GM21447 (cell line): ENCODE data around the gene TMEM267.
"Not testable (repeated sequence)": the region's sequence is repeated elsewhere in the genome, so short reads cannot be mapped to it uniquely, and the experiment has no call there.

Experiments used
- ATAC-seq: cut with Tn5 transposase; IDR thresholded peaks from one replicate; pipeline ENCODE4 v1.9.1; 2021; ENCODE audit not compliant: unreplicated experiment

Gene TMEM267, protein sequence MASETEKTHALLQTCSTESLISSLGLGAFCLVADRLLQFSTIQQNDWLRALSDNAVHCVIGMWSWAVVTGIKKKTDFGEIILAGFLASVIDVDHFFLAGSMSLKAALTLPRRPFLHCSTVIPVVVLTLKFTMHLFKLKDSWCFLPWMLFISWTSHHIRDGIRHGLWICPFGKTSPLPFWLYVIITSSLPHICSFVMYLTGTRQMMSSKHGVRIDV

DNA sequence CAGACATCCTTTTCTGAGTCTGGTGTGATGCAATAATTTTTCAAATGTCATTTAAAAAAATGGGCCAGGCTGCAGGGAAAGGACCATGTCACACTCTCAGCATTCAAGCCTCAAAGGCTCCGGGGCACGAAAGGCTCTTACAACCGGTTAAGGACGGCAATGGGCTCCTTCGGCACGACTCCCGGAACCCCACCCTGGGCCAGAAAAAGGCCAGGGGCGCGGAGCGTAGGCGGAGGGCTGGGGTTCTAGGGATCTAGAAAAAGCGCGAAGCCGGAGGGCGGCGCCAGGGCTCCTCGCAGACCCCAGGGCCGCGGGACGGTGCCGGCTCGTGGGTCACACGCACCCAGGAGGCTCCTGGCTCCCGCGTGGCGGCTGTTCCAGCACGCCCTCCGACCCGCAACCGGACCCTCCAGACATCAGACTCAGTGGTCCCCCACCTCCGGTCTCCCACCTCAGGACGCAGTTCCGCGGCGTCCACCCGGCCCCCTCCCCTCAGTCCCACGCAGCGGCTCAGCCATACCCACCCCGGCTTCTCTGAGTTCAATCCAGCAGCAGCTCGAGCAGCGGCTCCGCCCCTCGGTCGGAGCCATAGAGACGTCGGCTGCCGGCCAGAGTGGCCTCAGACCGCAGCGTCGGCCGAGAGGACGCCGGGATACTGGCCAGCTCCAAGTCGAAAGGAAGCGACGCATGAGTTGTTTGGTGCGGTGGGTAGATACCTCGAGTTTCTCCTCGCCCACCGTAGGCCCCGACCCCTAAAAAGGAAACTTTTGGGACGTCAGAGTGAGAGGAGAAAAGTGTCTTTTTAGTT lies at the start of gene TMEM267:
TMEM267 (minus strand) TSS at position 568 of the 808 bp plus-strand sequence. CDS start 29,896 bp downstream, outside the sequence.
- ATAC-seq: peak; percentile 86

DNA sequence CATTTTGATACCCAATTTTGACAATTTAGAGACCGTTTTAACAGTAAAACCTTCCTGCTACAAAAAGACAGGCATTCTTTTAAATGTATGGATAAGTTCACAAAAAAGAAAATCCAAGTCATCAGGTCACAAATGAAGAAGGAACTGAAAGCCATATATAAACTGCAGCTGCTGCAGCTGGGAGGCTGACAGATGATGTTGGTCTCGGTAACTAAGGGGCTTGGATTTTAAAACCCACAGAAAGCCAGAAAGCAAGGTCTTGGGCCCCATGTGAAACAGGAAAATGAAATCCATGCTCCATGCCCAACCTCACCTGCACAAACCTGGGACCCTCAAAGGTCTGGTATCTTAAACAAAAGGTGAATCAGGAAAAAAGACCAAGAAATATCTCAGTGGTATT lies 47.0 kb upstream of the TMEM267 start:
- ATAC-seq: peak; percentile 61

DNA sequence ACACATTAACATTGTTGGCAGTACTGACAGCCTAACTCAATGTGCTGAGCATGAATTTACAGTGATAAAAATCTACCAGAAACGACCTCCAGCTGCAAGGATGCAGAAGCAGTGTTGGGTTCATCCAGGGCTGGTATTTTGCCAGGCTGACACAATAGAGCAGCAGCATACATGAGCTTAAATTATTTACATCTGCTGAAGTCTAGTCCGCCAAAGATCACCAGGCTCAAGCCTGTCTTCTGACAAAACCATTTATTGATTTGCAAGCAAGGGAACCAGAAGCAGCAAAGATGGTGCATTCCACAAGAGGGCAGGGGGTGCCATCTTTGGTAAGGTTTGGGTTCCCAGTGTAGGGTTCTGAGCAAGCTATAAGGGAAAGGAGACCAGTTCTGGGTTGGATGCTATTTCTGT lies 40.0 kb upstream of the TMEM267 start:
- ATAC-seq: no peak

DNA sequence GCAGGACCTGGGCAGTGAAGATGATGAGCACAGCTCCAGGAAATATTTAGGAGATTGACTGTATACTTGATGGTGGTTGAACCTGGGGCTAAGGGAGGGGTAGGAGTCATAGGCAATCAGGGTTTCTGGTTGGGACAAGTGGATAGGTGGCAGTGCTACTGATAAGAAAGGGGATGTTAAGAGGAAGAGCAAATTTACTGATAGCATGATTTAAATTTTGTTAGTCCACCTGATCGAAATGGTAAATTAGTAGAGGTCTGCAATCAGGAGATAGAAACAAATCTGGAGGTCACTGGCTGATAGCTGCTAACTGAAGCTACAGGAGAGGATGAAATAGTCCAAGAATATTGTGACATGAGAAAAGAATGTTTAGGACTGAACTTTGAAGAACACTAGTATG lies 37.0 kb upstream of the TMEM267 start:
- ATAC-seq: no peak

DNA sequence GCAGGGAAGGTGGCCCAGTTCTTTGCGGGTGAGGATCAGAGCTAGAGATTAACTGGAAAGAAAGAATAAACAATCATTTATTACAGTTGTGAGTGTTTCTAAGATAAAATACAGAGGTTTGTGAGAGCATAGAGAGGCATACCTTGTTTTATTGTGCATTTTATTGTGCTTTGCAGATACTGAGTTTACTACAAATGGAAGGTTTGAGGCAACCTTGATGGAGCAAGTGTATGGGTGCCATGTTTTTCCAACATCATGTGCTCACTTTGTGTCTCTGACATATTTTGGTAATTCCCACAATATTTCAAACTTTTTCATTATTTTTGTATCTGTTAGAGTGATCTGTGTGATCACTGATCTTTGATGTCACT lies 32.0 kb upstream of the TMEM267 start:
- ATAC-seq: no peak

DNA sequence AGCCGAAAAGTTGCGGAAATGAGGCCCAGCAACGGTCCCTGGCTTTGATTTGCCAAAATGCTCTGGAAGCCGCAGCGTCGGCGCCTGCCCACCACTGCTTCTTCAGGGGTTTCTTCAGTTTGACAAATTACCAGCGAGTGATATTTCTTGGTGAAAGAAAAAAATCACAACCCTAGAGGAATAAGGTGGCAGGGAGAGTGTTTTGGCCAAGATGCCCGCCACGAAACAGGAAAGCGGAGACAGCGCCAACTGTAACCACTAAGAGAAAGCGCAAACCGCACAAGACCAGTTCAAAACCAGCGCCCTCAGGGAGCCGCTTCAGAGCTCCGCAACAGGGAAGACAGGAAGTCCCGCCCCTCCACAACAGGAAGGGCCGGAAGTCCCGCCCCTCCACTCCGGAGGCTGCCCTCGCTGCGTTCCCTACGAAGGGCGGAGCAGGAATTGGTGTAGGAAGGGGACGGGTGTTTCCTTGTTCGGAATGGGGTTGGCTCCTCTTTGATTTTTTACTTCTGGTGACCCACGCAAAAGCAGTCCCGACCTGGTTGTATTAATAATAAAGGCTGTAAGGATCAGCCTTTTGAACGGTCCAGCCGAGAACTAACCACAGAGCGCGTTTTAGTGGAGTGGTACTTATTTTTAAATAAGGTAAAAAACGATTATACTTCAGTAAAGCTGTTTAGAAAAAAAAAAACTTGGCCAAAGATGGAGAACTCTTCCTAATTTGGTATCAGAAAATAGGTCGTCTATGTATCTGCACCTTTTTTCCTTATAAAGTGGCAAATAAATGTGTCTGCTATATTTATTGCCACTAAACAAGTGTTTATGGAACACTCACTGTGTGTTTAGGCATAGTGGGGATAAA lies 31.4 kb upstream of the TMEM267 start, which contains the start of gene C5orf34:
C5orf34 (minus strand) TSS at position 333 of the 862 bp plus-strand sequence. CDS start 5,809 bp downstream, outside the sequence.
- ATAC-seq: peak; percentile 98

DNA sequence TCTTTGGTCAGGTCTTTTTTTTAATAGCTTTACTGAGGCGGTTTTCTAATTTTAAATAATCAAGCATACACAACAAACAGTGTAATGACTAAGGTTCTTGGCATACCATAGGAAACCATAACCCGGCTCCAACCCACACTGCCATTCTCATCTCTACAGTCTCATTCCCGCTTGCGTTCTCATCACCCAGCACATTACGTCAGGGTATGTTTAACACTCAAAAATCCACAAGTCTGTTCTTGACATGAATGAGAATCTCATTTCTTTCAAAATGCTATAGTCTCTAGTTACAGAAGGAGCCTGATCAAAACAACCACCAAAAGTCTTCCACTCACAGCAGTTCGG lies 30.8 kb upstream of the TMEM267 start:
- peak; percentile 33 for ATAC-seq

DNA sequence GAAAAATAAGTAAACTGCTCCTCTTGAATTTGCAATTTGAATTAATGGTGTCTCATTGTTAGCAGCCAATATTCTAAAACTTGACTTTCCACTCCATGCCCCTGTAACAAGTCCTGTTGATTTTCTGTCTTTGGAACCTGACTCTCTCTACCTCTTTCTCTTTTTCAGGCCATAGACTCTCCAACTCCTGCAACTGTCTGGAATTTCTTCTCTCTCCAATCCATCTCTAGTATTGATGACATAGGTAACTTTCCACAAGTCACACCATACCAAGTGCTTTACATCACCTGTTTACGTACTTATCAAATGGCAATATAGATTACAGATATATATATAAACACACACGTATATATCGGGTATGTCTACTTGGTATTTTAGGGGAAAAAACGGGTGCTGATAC lies 30.4 kb upstream of the TMEM267 start:
- no peak for ATAC-seq

DNA sequence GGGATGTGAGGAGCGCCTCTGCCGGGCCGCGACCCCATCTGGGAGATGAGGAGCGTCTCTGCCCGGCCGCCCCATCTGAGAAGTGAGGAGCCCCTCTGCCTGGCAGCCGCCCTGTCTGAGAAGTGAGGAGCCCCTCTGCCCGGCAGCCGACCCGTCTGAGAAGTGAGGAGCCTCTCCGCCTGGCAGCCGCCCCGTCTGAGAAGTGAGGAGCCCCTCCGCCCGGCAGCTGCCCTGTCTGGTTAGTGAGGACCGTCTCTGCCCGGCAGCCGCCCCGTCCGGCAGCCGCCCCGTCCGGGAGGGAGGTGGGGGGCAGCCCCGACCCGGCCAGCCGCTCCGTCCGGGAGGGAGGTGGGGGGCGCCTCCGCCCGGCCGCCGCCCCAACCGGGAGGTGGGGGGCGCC lies 27.4 kb upstream of the TMEM267 start:
- not testable (repeated sequence) for ATAC-seq

DNA sequence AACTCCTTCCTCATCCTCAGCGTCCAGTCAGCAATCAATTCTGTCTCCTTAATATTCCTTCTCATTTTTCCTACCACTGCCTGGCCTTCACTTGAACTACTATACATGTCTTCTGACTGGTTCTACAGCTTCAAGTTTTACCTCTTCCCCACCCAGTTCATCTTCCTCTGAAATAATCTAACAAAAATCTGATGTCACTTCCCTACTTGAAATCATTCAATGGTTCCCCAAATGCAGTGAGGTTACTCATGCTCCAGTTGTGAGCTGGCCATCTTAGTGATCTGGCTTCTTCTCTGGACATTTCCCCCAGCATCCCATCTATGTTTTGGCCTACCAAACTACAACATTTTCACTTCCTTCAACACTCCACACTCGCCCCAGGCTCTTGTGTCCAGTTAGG lies 14.9 kb upstream of the TMEM267 start:
- ATAC-seq: no peak

DNA sequence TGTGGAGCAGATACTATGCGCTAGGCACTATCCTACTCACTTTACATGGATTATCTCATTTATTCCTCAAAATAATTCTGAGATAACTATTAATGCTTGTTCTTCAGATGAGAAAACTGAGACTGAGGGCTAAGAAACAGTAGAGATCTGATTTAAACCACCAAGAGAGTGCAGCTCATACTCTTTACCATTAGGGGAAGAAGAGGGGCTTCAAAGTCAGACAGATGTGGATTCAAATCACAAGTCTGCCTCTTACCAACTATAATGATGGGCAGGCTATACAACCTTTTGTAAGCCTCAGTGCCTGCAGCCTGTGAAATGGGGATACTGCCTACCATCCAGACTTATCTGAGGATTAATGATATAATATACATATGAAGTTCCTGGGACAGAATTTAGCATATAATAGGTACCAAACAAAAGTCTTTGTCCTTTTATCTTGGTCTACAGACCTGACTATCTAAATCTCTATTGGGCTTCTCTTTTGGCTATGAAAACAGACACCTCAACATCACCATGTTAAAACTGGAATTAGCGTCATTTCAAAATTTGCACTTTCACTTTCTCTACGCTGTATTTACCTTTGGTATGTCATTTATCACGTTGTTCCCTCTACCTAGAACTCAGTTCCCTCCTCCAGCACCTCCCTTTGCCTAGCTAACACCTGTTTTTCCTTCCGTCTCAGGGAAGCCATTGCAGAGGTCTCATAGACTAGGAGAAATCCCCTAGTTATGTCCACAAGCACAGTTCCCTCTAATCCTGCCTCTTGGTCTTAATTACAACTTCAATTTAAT lies 13.8 kb upstream of the TMEM267 start:
- no peak for ATAC-seq

DNA sequence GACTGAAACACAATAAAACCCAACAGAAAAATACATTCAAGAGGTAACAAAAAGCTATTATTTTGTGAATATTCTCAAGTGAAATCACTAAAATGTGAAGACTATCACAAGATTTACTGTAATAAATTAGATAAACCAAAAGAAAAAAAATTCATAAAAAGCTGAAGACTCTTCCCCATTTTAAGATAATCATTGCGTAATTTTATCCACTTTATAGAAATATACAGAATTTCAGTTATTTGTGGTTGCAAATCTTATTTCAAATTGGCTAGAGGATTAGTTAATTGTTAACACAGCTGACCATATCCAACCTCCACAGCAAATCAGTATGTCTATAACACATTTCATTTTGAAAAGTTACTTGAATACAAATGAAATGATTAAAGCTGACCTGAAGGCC lies 7.7 kb upstream of the TMEM267 start:
- no peak for ATAC-seq

DNA sequence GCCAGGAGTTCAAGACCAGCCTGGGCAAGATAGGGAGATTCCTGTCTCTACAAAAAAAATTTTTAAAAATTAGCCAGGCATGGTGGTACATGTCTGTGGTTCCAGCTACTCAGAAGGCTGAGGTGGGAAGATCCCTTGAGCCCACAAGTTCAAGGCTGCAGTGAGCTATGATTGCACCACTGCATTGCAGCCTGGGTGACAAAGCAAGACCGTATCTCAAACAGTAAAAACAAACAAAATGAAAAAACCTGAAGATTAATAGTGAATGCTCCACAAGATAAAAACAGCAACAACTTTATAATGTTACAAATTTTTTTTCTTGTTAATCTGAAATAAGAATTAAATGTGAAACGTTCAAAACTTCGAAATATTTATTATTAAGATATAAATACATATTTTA lies 2.7 kb upstream of the TMEM267 start:
- no peak for ATAC-seq

DNA sequence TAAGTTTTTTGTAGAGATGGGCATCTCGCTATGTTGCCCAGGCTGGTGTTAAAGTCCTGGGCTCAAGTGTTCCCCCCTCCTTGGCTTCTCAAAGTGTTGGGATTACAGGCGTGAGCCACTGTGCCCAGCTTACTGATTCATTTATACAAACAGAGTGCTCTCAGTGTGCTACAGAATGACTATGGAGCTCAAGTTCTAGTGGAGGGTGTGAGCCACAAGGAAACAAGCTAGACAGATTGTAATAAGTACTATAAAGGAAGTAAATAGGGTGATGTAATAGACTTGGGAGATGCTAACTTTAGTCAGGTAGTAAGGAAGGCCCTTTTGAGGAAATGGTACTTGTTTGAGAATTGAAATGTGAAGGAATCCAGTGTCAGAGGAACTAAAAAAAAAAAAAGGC lies 1.7 kb upstream of the TMEM267 start:
- no peak for ATAC-seq

DNA sequence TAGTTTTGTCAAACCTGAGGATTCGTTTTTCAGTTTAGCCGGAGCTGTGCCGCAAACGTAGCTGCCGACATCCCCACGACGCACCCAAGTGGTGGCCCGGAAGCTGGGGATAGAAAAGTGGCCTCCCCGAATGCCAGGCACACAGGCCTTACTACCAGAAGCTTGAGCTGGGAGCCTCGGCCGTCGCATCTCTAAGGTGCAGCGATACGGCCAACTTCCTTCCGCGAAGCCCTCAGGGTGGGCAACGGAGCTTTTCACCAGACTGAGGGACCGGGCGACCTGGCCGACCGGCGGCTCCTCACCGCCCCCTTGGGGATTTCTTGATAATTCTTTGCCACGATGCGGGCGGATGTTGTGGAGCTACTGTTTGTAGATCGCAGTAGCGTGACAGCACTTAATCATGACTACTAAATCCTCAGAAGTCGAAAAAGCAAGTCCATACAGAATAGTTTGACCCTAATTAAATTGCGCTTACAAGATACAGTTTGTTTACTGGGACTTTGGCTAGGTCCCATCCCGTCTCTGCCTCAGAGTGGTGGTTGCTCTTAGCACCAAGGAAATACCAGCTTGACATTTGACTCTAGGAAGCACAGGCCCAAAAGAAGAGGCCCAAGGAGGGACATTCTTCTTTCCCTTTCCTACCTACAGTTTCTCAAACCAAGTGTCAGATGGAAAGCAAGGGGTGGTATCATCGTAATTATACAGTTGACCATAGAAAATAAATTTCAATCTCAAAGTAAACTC lies 613 bp upstream of the TMEM267 start:
- ATAC-seq: peak; percentile 75

DNA sequence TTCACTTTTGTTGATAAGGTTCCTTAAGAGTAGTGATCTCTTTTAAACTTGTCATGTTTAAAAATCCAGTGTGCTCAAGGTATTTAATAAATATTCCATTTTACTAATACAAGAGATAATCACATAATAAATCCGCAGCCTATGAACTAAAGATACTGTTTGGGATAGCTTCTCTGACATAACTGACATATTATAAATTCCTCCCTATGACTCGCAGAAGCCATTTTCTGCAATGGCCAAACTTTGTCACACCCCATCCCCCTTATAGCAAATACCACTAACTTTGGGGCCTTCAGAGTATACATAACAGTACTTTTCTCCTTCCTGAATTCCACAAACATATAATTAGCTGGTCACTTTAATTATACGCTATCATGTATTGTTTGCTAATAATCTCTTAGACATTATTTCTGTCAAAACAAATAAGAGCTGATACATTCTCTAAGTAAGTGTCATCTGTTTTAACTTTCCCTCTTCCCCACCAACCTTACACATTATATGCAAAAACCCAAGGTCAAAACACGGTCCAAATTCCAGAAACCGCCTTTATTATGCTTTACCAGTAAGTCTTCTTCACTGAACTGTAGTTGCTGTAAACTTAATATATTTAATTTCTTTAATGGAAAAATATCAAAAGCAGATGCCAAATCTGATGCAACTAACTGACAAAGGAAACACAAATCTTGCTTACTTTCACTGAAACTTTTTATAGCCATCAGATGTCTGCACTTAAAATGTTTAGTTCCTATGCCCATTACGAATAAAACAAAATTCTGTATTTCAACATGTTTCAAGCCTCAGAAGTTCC lies 971 bp downstream of the TMEM267 start:
- no peak for ATAC-seq

DNA sequence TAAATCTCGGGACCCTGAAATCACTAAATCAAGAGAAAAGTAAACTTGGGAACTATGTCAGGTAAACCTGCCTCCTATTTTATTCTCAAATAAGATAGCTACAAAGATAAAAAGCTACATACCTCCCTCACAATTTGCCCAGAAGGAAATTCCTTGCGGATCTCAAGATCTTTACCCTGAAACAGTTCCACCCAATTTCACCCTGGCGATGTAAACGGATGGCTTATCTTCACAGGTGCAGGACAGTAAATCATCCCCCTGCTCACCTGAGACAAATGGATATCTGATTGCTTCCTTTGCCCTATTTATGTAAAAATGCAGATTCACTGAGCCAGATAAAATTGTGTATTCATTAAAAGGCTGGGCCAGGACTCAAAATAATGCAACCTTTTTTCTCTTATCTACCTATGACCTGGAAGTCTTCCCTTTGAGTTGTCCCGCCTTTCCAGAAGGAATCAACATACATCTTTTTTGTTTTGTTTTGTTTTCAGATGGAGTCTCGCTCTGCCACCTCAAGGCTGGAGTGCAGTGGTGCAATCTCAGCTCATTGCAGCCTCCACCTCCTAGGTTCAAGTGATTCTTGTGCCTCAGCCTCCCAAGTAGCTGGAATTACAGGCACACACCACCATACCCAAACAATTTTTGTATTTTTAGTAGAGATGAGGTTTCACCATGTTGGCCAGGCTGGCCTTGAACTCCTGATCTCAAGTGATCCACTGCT lies 13.8 kb downstream of the TMEM267 start:
- no peak for ATAC-seq

DNA sequence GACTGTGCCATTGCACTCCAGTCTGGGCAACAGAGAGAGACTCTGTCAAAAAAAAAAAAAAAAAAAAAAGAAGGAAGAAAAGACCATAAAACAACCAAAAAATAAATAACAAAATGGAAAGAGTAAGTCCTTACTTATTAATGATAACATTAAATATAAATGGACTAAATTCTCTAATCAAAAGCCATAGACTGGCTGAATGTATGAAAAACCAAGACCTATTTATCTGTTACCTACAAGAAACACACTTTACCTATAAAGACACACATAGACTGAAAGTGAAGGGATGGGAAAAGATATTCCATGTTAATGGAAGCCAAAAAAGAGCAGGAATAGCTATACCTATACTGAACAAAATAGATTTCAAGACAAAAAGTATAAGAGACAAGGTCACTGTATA lies 16.6 kb downstream of the TMEM267 start:
- ATAC-seq: no peak

DNA sequence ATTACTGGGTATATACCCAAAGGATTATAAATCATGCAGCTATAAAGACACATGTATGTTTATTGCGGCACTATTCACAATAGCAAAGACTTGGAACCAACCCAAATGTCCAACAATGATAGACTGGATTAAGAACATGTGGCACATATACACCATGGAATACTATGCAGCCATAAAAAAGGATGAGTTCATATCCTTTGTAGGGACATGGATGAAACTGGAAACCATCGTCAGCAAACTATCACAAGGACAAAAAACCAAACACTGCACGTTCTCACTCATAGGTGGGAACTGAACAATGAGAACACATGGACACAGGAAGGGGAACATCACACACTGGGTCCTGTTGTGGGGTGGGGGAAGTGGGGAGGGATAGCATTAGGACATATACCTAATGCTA lies 18.2 kb downstream of the TMEM267 start:
- not testable (repeated sequence) for ATAC-seq
